ENCODE results near the gene DENND1B.

DENND1B gene, protein sequence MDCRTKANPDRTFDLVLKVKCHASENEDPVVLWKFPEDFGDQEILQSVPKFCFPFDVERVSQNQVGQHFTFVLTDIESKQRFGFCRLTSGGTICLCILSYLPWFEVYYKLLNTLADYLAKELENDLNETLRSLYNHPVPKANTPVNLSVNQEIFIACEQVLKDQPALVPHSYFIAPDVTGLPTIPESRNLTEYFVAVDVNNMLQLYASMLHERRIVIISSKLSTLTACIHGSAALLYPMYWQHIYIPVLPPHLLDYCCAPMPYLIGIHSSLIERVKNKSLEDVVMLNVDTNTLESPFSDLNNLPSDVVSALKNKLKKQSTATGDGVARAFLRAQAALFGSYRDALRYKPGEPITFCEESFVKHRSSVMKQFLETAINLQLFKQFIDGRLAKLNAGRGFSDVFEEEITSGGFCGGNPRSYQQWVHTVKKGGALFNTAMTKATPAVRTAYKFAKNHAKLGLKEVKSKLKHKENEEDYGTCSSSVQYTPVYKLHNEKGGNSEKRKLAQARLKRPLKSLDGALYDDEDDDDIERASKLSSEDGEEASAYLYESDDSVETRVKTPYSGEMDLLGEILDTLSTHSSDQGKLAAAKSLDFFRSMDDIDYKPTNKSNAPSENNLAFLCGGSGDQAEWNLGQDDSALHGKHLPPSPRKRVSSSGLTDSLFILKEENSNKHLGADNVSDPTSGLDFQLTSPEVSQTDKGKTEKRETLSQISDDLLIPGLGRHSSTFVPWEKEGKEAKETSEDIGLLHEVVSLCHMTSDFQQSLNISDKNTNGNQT

DNA sequence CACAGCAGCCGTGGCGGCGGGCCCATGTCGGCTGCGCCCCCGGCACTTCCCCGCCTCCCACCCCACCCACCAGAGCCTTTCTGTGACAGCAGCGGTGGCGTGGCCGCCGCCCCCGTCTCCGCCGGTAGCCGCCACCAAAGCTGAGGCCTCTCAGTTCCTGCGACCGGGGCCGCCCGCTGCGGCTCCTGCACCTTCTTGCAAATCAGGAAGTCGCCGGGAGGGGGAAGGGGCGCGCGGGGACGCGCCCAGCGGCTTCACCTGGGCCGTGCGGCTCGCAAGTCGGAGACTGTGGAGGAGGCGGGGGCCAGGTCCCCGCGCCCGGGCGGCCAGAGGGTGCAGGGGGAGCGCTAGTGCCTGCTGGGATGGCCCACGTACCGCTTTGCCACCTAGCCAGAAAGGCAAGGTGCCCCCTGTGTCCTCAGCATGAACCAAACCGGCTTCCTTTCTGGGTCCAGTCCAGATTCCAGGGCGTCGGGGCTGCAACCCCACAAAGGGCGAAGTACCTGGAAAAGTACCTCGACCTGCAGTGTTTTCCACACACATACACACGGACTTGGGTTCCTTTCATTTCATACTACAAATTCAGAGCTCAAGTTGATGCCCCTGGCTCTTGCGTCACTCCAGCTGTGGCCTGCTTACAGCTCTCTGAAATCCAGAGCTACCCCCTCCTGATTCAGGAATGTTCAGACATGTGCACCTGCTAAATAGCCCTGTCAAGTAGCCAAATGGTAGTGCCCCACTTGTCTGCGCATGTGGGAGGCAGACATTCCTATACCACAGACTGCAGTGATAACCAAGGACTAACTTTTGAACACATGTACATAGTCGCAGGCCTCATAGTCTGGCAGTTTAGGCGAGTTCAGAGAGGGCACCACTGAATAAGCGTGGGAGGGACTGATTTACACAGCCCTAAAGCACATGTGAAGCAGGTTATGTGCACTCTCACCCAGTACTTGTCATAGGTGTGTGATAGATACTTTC, at the start of gene DENND1B:
TSS of gene DENND1B (minus strand) at position 199 of the 981 bp plus-strand sequence. CDS start 325 bp downstream, outside the sequence.
- FAIRE-seq (peak; percentile 58), DNase-seq (ENCODE audit: extremely low spot score, insufficient read length, low read depth) (no peak)

DNA sequence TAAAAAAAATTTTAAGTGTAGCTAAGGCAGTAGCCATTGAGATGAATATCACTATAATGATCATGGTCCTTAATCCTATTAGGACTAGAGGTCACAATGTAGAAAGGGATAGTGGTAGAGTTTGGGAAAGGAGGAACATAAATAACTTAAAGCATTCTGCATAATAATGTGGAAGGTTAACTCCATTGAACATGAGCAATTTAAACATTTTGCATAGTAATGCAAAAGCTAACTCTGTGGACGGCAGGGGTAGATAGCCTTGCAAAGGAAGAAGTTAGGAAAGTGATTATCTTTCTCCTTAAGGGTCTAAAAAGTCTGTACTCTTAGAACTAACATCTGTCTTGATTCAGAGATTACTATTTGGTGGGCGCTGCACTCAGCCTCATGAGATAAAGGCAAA, 39.0 kb upstream of the DENND1B start:
- DNase-seq (ENCODE audit: extremely low spot score, insufficient read length, low read depth) (no peak), FAIRE-seq (no peak)

DNA sequence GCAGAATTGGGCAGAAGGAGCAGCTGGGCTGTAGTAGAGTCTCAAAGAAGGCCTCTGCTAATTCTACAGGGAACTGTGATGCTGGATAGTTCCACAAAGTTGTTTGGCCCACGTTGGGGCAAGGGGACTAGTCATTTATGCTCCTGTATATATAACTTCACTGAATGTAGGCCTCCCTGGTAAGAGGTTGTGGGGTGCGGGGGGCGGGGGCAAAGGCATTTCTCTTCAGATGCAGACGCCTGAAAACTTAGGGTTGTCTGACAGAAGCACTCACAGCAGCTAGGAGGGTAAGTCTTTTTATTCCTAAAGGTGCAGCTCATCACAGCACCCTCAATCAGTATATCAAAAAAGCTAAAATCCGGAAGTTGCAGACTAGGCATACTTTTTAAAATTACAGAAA, 38.5 kb upstream of the DENND1B start:
- no peak for DNase-seq (ENCODE audit: extremely low spot score, insufficient read length, low read depth)
- FAIRE-seq, result no peak

DNA sequence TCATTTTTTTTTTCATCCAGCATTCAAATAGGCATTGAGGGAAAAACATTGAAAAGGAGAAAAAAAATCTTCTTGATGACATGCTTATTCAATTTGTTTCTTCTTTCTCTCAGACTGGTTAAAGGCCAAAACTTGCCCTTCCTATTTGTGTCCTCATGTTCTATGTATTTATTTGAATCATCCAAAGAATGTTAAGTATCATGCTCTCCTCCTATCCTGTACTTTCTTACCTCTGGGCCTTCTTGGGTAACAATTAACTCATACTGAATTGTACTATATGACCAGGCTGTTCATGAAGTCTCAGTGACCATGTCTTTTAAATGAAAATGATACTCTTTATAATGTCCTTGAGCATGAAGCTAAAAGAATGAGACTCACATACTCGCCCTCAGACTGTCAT, 36.5 kb upstream of the DENND1B start:
- no peak for DNase-seq (ENCODE audit: extremely low spot score, insufficient read length, low read depth)

DNA sequence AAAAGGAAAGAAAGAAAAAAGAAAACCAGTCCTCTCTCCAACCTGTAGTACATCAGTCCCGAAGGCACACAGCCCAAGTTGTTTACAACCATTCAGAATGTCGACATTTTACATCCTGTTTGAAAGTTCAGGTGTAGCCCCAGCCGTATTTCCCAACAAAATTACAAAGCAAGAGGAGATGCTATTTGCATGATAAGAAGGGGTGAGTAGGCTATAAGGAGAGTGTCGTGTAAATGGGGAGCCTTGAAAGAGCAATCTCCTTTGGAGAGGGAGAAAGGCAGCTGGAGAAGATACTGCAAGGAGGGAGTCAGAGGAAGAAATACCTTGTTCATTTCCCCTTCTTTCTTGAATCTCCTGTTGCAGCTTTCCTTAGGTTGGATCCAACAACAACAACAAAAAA, 35.5 kb upstream of the DENND1B start:
- DNase-seq (ENCODE audit: extremely low spot score, insufficient read length, low read depth) (no peak), FAIRE-seq (no peak)

More for the DNA sequence above, 36.5 kb upstream of the DENND1B start:
- no peak for FAIRE-seq

DNA sequence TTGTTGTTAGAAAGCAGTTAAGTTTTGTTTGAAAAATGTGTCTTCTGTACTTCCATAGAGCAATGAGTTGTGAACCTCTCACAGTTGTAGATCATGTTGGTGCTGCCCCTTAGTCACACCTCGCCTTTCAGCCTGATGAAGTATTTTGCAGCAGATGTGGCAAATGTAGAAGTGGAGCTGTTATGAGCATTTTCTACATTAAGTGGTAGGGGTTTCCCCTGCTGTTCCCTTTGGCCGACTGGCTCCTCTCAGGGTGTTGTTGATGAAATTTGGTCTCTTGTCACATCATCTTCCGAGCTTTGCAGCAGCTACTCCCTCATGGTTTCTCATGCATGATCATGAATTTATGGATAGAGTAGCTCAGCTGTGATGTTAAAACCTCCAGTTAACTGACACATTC, 33.6 kb upstream of the DENND1B start:
- DNase-seq (ENCODE audit: extremely low spot score, insufficient read length, low read depth), result no peak
- FAIRE-seq, result no peak

DNA sequence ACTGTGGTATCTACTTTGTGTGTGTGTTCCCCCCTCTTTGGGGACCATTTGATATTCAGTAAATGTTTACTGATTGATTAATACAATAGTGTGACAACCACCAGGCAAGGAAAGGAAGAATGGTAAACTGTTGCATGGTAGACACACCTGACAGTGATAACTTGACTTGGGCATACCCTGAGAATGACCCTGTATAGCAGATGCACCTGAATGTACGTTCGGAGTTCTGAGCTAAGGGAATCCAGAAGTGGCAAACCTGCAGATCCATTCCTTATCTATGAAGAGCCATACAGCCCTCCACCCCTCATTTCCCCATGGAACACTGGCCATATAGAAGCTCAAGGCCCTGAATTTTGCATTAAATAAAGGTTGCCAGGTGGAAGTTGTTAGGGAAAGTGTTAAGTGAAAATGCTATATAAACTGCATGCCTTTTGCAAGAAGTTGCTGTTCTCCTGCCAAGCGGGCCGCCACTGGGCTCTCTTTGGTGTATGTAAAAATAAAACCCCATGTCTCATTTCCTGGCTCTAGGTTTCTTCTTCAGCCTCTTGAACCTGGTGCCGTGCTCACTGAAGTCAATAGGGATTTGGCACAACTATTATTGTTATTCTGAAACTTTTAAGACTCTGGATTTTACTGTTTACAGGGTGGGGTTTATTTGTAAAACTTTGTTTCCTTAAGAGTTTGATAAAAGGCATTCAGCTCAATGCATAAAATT, 32.6 kb upstream of the DENND1B start:
- FAIRE-seq (no peak), DNase-seq (ENCODE audit: extremely low spot score, insufficient read length, low read depth) (no peak)

DNA sequence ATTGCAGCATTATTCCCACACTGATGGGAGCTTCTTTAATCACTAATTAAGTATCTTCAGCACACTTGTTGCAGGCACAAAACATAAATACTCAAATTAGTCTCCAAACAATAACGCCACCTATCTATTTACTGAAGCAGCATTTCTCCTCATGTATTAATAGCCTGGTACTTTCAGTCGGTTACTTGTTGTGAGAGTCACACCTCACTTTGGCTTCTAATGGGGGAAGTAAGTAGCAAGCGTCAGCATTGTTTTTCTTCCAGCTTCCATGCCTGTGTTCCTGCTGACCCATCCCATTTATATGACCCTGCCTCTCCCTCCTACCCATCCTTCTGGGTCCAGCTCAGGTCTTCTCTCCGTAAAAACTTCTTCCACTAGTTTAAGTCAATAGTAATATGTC, 31.9 kb upstream of the DENND1B start:
- no peak for DNase-seq (ENCODE audit: extremely low spot score, insufficient read length, low read depth)
- peak; percentile 38 for FAIRE-seq

DNA sequence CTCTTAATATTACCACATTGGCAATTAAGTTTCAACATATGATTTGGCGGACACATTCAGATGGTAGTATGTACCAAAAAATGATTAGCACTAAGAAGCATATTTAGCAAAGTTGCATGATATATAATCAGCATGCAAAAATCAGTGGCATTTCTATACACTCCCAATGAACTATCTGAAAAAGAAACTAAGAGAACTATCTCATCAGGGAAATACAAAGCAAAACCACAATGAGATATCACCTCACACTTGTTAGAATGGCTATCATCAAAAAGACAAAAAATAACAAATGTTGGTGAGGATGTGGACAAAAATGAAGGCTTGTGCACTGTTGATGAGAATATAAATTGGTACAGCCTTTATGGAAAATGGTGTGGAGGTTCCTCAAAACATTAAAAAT, 31.4 kb upstream of the DENND1B start:
- FAIRE-seq (no peak), DNase-seq (ENCODE audit: extremely low spot score, insufficient read length, low read depth) (no peak)

DNA sequence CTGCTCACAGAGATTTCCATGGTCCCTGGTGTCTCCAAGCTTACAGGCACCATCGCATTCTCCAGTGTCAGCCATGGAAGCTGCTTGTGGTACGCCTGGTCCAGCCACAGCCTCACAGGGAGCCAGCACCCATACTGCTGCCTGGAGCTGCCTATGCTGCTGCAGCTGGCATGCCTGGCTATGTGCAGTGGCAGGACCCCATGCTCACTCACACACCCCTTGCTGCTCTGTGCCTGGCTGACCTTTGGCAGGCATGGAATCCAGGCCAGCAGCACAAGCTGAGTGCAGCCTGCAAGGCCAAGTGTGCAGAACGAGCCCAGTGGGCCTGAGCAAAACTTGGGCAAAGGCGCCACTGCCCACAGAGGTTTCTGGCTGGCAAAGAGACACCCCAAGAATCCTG, 26.4 kb upstream of the DENND1B start:
- FAIRE-seq (no peak), DNase-seq (ENCODE audit: extremely low spot score, insufficient read length, low read depth) (no peak)

DNA sequence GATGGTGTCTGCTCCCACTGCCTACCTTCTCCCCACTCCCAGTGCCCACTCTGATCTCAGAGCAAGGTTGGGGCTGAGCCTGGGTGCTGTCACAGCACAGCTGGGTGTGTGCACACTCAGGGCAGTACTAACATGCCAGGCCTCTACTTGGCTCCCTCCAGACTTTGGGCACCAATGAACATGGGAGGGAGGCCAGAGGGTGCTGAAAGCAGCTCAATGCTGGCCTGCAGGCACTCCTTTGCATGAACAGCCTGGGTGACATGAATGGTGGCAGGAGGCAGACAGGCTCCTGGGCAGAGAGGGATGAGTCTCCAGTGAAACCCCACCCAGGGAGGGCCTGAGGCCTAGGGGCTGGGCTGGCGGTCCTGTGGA, 25.8 kb upstream of the DENND1B start:
- no peak for DNase-seq (ENCODE audit: extremely low spot score, insufficient read length, low read depth)
- FAIRE-seq, result no peak

DNA sequence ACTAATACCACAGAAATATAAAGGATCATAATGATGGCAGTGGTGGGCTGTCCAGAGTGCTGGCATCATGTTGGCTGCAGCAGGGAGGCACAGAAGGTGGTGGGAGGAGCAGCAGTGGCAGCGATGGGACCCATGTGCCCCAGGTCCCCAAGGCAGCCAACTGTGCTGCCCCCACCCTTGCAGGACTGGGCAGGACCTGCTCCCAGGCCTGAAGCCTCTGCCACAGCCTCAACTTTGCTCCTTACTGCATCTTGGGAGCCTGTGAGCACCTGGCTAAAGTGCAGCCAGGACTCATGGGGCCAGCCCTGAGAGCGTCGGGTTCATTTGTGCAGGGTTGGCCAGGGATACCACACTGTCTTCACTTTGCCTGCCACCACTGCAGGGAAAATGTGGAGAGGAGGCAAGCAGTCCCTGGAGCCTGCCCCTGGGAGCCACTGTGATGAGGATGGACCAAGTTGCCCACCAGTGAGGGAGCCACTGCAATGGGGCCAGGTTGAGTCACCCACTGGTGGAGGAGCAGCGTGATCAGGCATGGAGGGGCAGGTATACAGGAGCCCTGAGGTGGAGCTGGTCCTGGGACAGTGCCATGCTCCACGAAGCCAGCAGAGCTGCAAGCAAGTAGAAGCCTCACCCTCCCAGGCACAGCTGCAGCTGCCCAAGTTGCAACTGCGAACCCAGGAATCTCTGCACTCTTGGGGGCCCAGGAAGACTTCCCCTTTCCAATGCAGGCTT, 25.3 kb upstream of the DENND1B start:
- no peak for DNase-seq (ENCODE audit: extremely low spot score, insufficient read length, low read depth)
- no peak for FAIRE-seq

DNA sequence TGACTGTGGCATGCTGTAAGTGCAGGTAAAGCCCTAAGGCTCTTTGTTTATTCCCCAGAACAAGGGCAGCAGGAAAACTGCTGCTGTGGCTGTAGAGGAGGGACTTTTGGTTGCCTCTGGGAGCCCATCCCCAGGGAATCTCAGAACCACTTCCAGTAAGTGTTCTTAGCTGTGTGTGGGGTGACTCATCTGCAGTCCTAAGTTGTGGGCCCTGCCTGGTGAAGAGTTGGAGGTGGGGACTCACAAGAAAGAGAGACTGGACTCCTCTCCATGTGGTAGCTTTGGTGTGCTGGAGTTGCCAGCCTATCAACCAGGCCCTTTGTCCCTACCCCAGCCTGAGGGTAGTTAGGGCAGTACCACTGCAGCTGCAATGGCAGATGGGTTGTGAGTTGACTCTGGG, 24.0 kb upstream of the DENND1B start:
- FAIRE-seq (no peak), DNase-seq (ENCODE audit: extremely low spot score, insufficient read length, low read depth) (no peak)

DNA sequence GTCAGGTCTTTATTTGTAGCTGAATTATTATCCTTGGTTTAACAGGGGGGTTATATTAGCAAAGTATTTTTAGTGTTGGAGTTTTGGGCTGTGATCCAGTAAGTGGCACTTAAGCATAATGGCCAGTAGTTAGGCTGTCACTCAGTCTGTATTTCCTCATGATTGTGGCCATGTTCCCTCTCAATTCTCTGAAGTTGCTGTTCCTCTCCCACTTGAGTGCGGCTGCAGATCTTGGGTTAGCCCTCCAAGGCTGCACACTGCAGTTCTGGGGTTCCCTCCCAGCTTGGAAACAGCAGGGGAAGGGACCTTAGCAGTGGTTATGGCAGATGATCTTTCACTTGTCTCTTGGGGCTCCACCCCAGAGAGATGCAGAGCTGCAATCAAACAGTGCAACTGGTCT, 23.2 kb upstream of the DENND1B start:
- DNase-seq (ENCODE audit: extremely low spot score, insufficient read length, low read depth) (no peak), FAIRE-seq (no peak)

DNA sequence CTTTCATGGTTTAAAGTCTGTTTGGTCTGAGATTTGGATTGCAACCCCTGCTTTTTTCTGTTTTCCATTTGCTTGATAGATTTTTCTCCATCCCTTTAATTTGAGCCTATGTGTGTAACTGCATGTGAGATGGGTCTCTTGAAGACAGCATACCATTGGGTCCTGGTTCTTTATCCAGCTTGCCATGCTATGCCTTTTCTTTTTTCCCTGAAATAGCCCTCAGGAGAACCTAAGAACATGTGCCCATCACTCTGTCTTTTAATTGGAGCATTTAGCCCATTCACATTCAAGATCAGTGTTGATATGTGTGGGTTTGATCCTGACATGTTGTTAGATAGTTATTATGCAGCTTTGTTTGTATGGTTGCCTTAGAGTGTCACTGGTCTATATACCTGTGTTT, 21.7 kb upstream of the DENND1B start:
- DNase-seq (ENCODE audit: extremely low spot score, insufficient read length, low read depth) (no peak), FAIRE-seq (no peak)

DNA sequence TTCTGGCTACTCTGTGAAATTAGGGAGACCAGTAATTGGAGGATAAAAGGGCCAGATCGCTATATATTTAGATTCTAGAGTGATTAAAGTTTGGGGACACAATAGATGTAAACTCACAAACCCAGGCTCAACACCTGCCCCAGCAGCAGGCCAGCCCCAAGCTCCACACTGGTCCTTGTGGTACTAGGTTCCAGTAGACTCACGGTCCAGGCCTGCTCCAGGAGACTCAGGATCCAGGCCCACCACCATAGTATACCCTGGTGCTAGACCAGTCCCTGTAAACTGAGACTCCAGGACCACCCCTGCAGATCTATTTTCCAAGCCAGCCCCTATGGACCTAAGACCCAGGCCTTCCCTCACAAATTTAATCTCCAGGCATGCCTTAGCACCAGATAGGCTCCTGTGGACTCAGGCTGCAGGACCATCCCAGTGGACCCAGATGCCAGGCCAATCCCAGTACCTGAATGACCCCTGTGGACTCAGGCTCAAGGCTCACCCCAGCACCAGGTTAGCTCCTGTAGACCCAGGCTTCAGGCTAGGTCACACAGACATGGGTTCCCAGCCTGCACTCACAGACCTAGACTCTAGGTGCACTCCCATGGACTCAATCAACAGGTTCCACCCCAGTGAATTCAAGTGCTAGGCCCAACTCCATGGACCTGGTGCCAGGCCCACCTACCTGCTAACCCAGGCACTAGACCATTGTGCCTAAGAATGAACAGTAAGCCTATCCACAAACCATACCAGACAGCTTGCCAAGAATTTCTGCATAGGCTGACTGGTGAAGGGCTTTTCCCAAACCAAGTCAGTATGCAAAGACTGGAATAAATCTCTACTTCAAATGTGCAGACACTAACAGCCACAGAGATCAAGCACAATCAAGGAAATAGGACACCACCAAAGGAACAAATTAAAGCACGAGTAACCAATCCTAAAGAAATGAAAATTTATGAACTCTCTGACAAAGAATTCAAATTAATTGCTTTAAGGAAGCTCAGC, 13.8 kb upstream of the DENND1B start:
- FAIRE-seq (no peak), DNase-seq (ENCODE audit: extremely low spot score, insufficient read length, low read depth) (no peak)

DNA sequence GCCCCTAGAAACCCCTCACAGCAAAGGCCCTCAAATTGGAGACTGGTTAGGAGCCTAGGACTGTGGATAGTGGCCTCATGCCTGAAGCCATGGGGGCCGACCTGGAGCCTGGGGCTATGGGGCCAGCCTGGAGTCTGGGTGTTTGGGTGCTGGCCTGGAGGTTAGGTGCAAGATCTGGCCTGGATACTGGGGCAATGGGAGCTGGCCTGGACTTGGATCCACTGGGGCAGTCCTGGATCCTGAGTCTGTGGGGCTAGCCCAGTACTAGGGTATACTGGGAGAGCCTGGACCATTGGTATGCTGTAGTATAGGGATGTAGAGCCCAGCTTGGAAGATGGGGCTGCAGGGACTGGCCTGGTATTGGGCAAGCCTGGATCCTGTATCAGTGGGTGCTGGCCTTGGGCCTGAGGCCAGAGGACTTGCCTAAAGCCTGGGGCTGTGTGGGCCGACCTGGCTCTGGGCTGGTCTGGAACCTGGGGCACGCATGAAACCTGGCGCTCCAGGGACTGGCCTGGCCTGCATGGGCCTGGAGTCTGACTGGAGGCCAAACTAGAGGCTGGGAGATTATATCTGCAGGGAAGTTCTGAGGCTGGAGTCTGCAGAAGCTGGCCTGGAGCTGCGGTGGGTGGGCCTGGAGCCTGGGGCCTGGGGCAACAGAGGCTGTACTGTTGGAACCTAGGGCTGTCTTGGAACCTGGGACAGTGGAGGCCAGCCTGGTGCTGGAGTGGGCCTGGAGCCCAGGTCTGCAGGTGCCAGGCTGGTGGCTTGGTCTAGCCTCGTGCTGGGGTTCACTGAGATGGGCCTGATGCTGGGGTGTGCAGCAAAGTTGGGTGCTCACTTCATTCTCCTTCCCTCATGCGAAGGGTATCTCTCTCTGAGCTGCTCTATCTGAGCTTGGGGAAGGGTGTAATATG, 12.6 kb upstream of the DENND1B start:
- no peak for DNase-seq (ENCODE audit: extremely low spot score, insufficient read length, low read depth)
- no peak for FAIRE-seq

Data from GM18507 (cell line).